ENCODE measurements around the gene CD302. TPM values are rescaled to one million over a fixed set of nuclear protein-coding genes. Genes with fewer than 3 reads are reported as not detected.

The CD302 gene
- total RNA-seq, 4 donors from 2014 or later, result 6.7 to 10.3 (median 7.7) TPM

DNA sequence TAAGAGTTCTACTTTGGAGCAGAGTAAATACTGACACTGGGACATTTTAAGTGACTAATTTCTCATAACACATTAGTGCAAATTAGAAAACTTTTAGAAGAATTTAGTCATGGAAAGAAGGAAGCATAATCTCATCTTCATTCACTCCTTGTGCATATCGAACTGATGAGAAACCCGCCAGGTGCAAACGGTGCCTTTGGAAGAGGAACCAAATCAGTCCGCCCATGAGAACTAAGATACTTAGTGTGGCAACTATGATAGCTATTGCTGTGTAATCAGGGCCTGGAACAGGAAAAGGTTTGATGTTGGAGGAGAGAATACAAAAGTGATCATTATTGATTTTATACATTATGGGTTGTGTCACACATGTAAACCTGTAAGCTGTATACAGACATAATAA is 6.9 kb upstream of the CD302 start:
- Histone ChIP-seq H3K4me3 (no peak overlapping the region), H3K4me1 (no peaks in the 10 kb centered on the region), H3K36me3 (no peaks in the 10 kb centered on the region), H3K27me3 (no peaks in the 10 kb centered on the region), H3K27ac (no peak overlapping the region), H3K9me3 (no peaks in the 10 kb centered on the region)
- in situ Hi-C loops (cut with MboI; ENCODE audit: low sequenced_read_pairs in 4 of 4) (no loop called here), intact Hi-C loops (cut with DNase I; ENCODE audit: low total_unique reads) (no loop called here)
- TF ChIP-seq, protein P1, sequence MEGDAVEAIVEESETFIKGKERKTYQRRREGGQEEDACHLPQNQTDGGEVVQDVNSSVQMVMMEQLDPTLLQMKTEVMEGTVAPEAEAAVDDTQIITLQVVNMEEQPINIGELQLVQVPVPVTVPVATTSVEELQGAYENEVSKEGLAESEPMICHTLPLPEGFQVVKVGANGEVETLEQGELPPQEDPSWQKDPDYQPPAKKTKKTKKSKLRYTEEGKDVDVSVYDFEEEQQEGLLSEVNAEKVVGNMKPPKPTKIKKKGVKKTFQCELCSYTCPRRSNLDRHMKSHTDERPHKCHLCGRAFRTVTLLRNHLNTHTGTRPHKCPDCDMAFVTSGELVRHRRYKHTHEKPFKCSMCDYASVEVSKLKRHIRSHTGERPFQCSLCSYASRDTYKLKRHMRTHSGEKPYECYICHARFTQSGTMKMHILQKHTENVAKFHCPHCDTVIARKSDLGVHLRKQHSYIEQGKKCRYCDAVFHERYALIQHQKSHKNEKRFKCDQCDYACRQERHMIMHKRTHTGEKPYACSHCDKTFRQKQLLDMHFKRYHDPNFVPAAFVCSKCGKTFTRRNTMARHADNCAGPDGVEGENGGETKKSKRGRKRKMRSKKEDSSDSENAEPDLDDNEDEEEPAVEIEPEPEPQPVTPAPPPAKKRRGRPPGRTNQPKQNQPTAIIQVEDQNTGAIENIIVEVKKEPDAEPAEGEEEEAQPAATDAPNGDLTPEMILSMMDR (IDR thresholded peaks at IDR 0.05 in 4 of 5, conservative IDR thresholded peaks at IDR 0.05 in 1 of 5), result no peak
- no peak for TF ChIP-seq POLR2A (IDR thresholded peaks at IDR 0.05)
- ATAC-seq (no peak), DNase-seq (no peak)

DNA sequence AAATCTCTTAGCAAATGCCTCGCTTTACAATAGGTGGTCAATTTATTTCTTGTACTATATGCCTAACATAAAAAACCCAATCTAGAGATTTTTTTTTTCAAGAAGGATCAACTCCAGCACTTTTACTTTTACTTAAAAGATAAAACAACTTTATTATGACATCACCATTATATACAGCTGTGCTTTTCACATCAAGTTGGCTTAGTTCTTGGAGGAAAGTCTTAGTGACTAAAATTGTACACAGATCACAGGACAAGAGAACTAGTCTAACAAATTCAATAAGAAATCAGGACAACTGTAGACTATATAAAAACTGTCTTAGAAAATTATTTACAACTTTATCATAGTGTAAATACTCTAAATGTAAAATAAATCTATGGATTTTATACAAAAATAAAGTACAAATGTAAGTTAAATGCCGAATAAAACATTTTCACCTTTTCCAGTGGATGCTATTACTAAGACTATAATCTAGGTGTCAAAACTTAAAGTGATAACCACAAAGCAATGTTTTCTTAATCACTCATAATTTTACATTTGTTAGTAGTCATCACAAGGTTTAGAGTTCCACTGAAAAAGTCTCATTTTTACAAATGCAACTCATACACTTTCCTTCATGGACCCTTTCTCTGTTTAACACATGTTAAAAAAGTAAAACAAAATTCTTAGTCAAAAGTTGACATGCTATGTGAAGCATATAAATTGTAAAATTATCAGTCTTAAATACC is 5.4 kb upstream of the CD302 start:
- Histone ChIP-seq H3K9me3 (no peaks in the 10 kb centered on the region), H3K36me3 (no peaks in the 10 kb centered on the region), H3K4me3 (no peak overlapping the region), H3K27ac (no peak overlapping the region), H3K27me3 (no peaks in the 10 kb centered on the region), H3K4me1 (no peaks in the 10 kb centered on the region)
- intact Hi-C loops (cut with DNase I; ENCODE audit: low total_unique reads), result no loop called here
- DNase-seq, result no peak
- TF ChIP-seq, protein P1 (IDR thresholded peaks at IDR 0.05 in 4 of 5, conservative IDR thresholded peaks at IDR 0.05 in 1 of 5), result no peak
- no peak for TF ChIP-seq POLR2A (IDR thresholded peaks at IDR 0.05)
- ATAC-seq, result no peak
- in situ Hi-C loops (cut with MboI; ENCODE audit: low sequenced_read_pairs in 4 of 4), result no loop called here

DNA sequence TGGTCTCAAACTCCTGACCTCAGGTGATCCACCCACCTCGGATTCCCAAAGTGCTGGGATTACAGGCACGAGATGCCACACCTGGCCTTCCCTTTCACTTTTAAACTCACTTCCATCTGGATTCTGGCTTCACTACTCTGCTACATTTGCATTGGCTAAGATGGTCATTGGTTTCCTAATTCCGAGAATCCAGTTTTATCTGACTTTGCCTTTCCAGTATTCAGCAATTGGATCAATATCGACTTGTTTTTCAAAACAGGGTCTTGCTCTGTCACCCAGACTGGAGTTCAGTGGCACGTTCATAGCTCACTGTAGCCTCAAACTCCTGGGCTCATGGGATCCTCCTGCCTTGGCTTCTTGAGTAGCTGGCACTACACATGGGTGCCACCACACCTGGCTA is 4.7 kb upstream of the CD302 start:
- peaks cover 0 to under 1% (median 0%) of the 10 kb centered on the region in 3 donors for H3K27me3 ChIP-seq
- no peak overlapping the region for H3K27ac ChIP-seq
- intact Hi-C loops (cut with DNase I; ENCODE audit: low total_unique reads) (no loop called here), in situ Hi-C loops (cut with MboI; ENCODE audit: low sequenced_read_pairs in 4 of 4) (no loop called here)
- ATAC-seq (no peak), DNase-seq (no peak)
- no peaks in the 10 kb centered on the region for H3K36me3 ChIP-seq
- peaks cover 0 to 2% of the 10 kb centered on the region in 2 donors for H3K4me1 ChIP-seq
- no peak for TF ChIP-seq POLR2A (IDR thresholded peaks at IDR 0.05)
- TF ChIP-seq, protein P1 (IDR thresholded peaks at IDR 0.05 in 4 of 5, conservative IDR thresholded peaks at IDR 0.05 in 1 of 5), result no peak
- H3K4me3 ChIP-seq, result no peak overlapping the region
- no peaks in the 10 kb centered on the region for H3K9me3 ChIP-seq

DNA sequence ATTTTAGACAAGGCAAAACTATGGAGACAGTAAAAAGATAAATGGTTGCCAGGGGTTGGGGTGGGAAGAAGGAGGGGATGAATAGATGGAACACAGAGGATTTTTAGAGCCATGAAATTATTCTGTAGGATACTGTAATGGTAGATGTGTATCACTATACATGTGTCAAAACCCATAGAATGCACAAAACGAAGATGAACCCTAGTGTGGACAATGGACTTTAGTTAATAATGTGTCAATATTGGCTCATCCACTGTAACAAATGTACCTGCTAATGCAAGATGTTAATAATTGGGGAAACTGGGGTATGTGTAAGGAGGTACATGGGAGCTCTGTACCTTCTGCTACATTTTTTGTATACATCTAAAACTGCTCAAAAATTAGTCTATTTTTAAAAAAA is 1.8 kb upstream of the CD302 start:
- TF ChIP-seq, protein P1 (IDR thresholded peaks at IDR 0.05 in 4 of 5, conservative IDR thresholded peaks at IDR 0.05 in 1 of 5), result no peak
- no peak overlapping the region for H3K4me3 ChIP-seq
- H3K27me3 ChIP-seq, result peaks cover 0 to 5% (median 0%) of the 10 kb centered on the region in 3 donors
- no peaks in the 10 kb centered on the region for H3K36me3 ChIP-seq
- no peak overlapping the region for H3K27ac ChIP-seq
- intact Hi-C loops (cut with DNase I; ENCODE audit: low total_unique reads) (loop anchor here (5.0 kb wide), 2 partner anchors 88 to 183 kb away; partner anchors contain the start of genes BAZ2B and MARCHF7), in situ Hi-C loops (cut with MboI; ENCODE audit: low sequenced_read_pairs in 4 of 4) (no loop called here)
- ATAC-seq (no peak), DNase-seq (no peak)
- no peaks in the 10 kb centered on the region for H3K9me3 ChIP-seq
- H3K4me1 ChIP-seq, result peaks cover 0 to 9% of the 10 kb centered on the region in 2 donors
